ENCODE measurements around the gene NRP1. TPM values are rescaled to one million over a fixed set of nuclear protein-coding genes. Genes with fewer than 3 reads are reported as not detected.
A peak's percentile ranks its signal among the peaks of the same experiment; 100 is the strongest.

NRP1 gene
- total and polyA plus RNA-seq, 2 donors: 15.4 to 15.8 TPM

DNA sequence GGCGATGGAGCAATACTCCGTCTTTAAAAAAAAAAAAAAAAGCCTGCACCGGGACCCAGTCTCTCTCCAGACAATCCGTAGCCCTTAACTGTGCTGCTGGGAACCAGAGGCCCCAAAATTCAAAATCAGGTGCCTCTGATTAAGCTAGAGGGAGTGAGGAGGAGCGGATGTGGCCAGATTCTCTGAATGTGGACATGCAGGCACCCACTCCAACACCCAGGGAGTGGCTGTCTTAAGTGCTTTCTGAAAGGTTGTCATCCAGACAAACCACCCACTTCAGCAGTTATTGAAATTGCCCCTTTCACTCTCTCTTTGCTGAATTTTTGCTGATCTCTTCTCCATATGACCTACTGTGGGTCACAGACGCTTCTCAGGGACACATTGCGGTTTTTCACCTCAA, 14.2 kb downstream of the NRP1 start:
- no peak overlapping the region for H3K27ac ChIP-seq (ENCODE audit: low read depth in 1 of 2, low read length in 1 of 2)
- no peak for DNase-seq (ENCODE audit: low read depth in 6 of 9, low spot score in 9 of 9)
- H3K27me3 ChIP-seq (ENCODE audit: control insufficient read depth in 2 of 2, insufficient read depth in 1 of 2, low read length in 1 of 2): no peaks in the 10 kb centered on the region
- WGBS: 97% methylated on average over 7 of the region's 7 CpGs
- H3K9me3 ChIP-seq (ENCODE audit: control insufficient read depth in 2 of 2, insufficient read depth in 1 of 2, low read length in 1 of 2): no peaks in the 10 kb centered on the region
- no peaks in the 10 kb centered on the region for H3K36me3 ChIP-seq (ENCODE audit: control insufficient read depth in 2 of 2, insufficient read depth in 2 of 2, low read length in 1 of 2)
- no peak overlapping the region for H3K4me3 ChIP-seq (ENCODE audit: low read length in 2 of 2)
- H3K4me1 ChIP-seq (ENCODE audit: control insufficient read depth in 2 of 2, insufficient read depth in 2 of 2, low read length in 2 of 2): no peaks in the 10 kb centered on the region

DNA sequence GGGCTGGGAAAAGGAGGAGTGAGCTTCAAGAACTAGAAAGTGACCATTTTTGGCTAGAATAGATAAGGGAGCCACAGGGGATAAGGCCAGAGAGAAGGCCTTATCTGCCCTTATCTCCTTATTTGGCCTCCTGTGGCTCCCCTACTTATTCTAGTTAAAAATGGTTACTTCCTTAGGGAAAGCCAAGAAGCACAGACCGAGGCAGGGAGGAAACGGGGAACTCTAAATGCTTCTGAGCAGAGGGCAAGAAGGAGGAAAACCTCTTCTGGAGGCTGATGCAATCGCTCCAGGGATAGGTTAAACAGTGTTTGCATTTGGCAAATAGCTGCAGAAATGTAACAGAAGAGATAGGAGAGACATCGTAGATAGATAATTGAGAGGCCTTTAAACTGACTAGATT, 18.6 kb downstream of the NRP1 start:
- H3K27me3 ChIP-seq (ENCODE audit: control insufficient read depth in 2 of 2, insufficient read depth in 1 of 2, low read length in 1 of 2): no peaks in the 10 kb centered on the region
- H3K36me3 ChIP-seq (ENCODE audit: control insufficient read depth in 2 of 2, insufficient read depth in 2 of 2, low read length in 1 of 2): no peaks in the 10 kb centered on the region
- no peak overlapping the region for H3K27ac ChIP-seq (ENCODE audit: low read depth in 1 of 2, low read length in 1 of 2)
- no peak overlapping the region for H3K4me3 ChIP-seq (ENCODE audit: low read length in 2 of 2)
- no peaks in the 10 kb centered on the region for H3K9me3 ChIP-seq (ENCODE audit: control insufficient read depth in 2 of 2, insufficient read depth in 1 of 2, low read length in 1 of 2)
- DNase-seq (ENCODE audit: low read depth in 6 of 9, low spot score in 9 of 9): no peak
- 93% methylated on average over 4 of the region's 4 CpGs for WGBS
- H3K4me1 ChIP-seq (ENCODE audit: control insufficient read depth in 2 of 2, insufficient read depth in 2 of 2, low read length in 2 of 2): no peaks in the 10 kb centered on the region

DNA sequence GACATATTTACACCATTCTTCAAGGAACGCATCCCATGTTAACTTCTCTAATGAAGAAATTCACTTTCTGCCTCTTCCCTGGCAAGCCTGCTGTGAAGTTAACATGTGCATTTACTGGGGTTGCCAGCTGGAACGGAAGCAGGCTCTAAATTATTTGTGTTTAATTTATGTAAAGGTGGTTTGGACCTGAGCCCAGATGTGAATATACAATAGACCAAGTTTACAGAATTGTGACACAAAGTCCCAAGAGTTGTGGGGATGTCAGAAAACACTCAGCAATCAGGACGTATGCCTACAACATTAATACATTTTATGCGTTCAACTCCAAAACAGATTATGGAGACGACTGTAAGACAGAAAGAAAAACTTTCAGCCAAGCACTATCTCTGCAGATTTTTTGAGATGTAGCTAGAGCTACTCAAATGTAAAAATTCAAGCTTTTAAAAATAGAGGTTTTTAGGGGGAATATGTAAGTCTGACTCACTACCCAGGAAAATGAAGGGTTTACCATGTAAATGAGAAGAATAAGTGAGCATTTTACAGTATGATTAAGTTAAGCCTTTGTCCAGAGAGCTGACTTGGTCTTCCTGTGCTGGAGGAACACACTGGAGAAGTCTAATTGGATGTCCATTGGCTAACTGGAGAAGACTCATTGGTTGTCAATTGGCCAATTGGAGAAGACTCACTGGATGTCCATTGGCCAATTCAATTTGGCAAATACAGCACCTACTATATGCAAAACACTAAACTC, 19.5 kb downstream of the NRP1 start:
- H3K36me3 ChIP-seq (ENCODE audit: control insufficient read depth in 2 of 2, insufficient read depth in 2 of 2, low read length in 1 of 2): no peaks in the 10 kb centered on the region
- no peaks in the 10 kb centered on the region for H3K4me1 ChIP-seq (ENCODE audit: control insufficient read depth in 2 of 2, insufficient read depth in 2 of 2, low read length in 2 of 2)
- no peak overlapping the region for H3K27ac ChIP-seq (ENCODE audit: low read depth in 1 of 2, low read length in 1 of 2)
- no peaks in the 10 kb centered on the region for H3K9me3 ChIP-seq (ENCODE audit: control insufficient read depth in 2 of 2, insufficient read depth in 1 of 2, low read length in 1 of 2)
- no peak overlapping the region for H3K4me3 ChIP-seq (ENCODE audit: low read length in 2 of 2)
- no peaks in the 10 kb centered on the region for H3K27me3 ChIP-seq (ENCODE audit: control insufficient read depth in 2 of 2, insufficient read depth in 1 of 2, low read length in 1 of 2)
- DNase-seq (ENCODE audit: low read depth in 6 of 9, low spot score in 9 of 9): no peak
- 32% methylated on average over 5 of the region's 5 CpGs for WGBS

DNA sequence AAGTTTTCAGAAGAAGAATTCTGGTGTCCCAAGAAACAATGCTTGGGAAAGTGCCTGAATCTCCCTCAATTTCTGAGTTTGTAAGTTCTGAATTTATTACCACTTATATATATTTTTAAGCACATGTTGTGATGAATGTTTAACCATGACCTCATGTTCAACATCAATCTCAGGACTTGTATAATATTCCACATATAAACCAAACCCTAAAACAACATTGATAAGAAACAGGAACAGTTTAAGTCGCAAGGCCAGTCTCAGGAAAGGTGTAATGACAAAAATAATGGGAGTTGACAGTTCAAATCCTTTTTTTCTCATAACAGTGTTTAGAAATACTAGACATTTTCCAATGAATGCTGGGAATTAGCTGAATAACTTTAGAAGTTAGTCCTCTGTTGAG, 22.8 kb downstream of the NRP1 start:
- H3K4me3 ChIP-seq (ENCODE audit: low read length in 2 of 2): no peak overlapping the region

DNA sequence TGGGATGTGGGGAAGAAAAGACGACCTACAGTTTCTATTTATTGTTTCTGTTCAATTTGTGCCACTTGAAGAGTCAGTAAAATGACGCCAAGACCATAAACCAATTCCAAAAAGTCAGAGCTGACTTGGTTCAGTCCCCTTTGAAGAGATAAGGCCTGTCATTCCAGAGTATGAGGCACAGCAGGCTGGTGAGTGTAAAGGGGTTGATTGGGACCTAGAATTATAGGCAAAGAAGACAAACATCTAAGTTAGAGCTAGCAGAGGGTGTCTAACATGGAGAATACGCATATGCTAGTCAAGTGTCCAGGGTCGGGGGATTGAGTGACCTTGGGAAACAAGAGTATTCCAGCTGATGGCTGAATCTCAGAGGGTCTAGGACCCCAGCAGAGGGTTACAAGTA, 23.6 kb downstream of the NRP1 start:
- no peak for DNase-seq (ENCODE audit: low read depth in 6 of 9, low spot score in 9 of 9)
- no peaks in the 10 kb centered on the region for H3K36me3 ChIP-seq (ENCODE audit: control insufficient read depth in 2 of 2, insufficient read depth in 2 of 2, low read length in 1 of 2)
- no peak overlapping the region for H3K27ac ChIP-seq (ENCODE audit: low read depth in 1 of 2, low read length in 1 of 2)
- no peaks in the 10 kb centered on the region for H3K27me3 ChIP-seq (ENCODE audit: control insufficient read depth in 2 of 2, insufficient read depth in 1 of 2, low read length in 1 of 2)
- no peaks in the 10 kb centered on the region for H3K4me1 ChIP-seq (ENCODE audit: control insufficient read depth in 2 of 2, insufficient read depth in 2 of 2, low read length in 2 of 2)
- no peak overlapping the region for H3K4me3 ChIP-seq (ENCODE audit: low read length in 2 of 2)
- H3K9me3 ChIP-seq (ENCODE audit: control insufficient read depth in 2 of 2, insufficient read depth in 1 of 2, low read length in 1 of 2): no peaks in the 10 kb centered on the region
- WGBS: 95% methylated on average over 4 of the region's 4 CpGs

More for the DNA sequence above, 22.8 kb downstream of the NRP1 start:
- DNase-seq (ENCODE audit: low read depth in 6 of 9, low spot score in 9 of 9): no peak
- H3K27ac ChIP-seq (ENCODE audit: low read depth in 1 of 2, low read length in 1 of 2): no peak overlapping the region
- no peaks in the 10 kb centered on the region for H3K27me3 ChIP-seq (ENCODE audit: control insufficient read depth in 2 of 2, insufficient read depth in 1 of 2, low read length in 1 of 2)
- H3K36me3 ChIP-seq (ENCODE audit: control insufficient read depth in 2 of 2, insufficient read depth in 2 of 2, low read length in 1 of 2): no peaks in the 10 kb centered on the region
- 96% methylated on average over 1 of the region's 1 CpG for WGBS
- H3K4me1 ChIP-seq (ENCODE audit: control insufficient read depth in 2 of 2, insufficient read depth in 2 of 2, low read length in 2 of 2): no peaks in the 10 kb centered on the region
- no peaks in the 10 kb centered on the region for H3K9me3 ChIP-seq (ENCODE audit: control insufficient read depth in 2 of 2, insufficient read depth in 1 of 2, low read length in 1 of 2)

DNA sequence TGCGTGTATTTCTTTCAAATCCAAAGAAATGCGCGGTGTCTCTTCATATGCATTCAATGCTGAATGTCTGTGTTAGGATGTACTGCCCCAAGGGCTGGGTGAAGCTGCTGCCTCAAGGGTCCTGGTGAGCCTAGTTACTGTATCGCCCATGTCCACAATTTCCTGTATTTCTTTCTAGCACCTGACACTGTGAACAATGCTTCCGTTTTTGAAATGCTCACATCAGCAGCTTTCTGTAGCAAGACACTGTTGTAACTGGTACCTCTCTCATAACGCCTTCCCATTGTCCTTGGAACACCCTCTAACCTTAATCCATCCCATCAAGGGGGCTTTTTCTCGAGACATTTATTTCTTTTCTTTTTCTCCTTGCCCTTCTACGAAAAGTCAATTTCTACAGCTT, 25.1 kb downstream of the NRP1 start:
- no peak for DNase-seq (ENCODE audit: low read depth in 6 of 9, low spot score in 9 of 9)
- no peaks in the 10 kb centered on the region for H3K36me3 ChIP-seq (ENCODE audit: control insufficient read depth in 2 of 2, insufficient read depth in 2 of 2, low read length in 1 of 2)
- H3K4me3 ChIP-seq (ENCODE audit: low read length in 2 of 2): no peak overlapping the region
- H3K9me3 ChIP-seq (ENCODE audit: control insufficient read depth in 2 of 2, insufficient read depth in 1 of 2, low read length in 1 of 2): no peaks in the 10 kb centered on the region
- 40% methylated on average over 8 of the region's 8 CpGs for WGBS
- H3K27ac ChIP-seq (ENCODE audit: low read depth in 1 of 2, low read length in 1 of 2): no peak overlapping the region
- H3K4me1 ChIP-seq (ENCODE audit: control insufficient read depth in 2 of 2, insufficient read depth in 2 of 2, low read length in 2 of 2): no peaks in the 10 kb centered on the region
- H3K27me3 ChIP-seq (ENCODE audit: control insufficient read depth in 2 of 2, insufficient read depth in 1 of 2, low read length in 1 of 2): no peaks in the 10 kb centered on the region

DNA sequence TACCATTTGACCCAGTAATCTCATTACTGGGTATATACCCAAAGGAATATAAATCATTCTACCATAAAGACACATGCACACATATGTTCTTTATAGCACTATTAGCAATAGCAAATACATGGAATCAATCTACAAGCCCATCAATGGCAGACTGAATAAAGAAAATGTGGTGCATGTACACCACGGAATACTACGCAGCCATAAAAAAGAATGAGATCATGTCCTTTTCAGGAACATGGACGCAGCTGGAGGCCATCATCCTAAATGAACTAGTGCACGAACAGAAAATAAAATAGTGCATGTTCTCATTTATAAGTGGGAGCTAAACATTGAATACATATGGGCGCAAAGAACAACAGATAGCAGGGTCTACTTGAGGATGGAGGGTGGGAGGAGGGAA, 26.6 kb downstream of the NRP1 start:
- H3K4me1 ChIP-seq (ENCODE audit: control insufficient read depth in 2 of 2, insufficient read depth in 2 of 2, low read length in 2 of 2): no peaks in the 10 kb centered on the region
- H3K9me3 ChIP-seq (ENCODE audit: control insufficient read depth in 2 of 2, insufficient read depth in 1 of 2, low read length in 1 of 2): no peaks in the 10 kb centered on the region
- H3K27ac ChIP-seq (ENCODE audit: low read depth in 1 of 2, low read length in 1 of 2): no peak overlapping the region
- H3K27me3 ChIP-seq (ENCODE audit: control insufficient read depth in 2 of 2, insufficient read depth in 1 of 2, low read length in 1 of 2): no peaks in the 10 kb centered on the region
- no peak overlapping the region for H3K4me3 ChIP-seq (ENCODE audit: low read length in 2 of 2)
- H3K36me3 ChIP-seq (ENCODE audit: control insufficient read depth in 2 of 2, insufficient read depth in 2 of 2, low read length in 1 of 2): no peaks in the 10 kb centered on the region
- no peak for DNase-seq (ENCODE audit: low read depth in 6 of 9, low spot score in 9 of 9)
- WGBS: 98% methylated on average over 5 of the region's 5 CpGs

DNA sequence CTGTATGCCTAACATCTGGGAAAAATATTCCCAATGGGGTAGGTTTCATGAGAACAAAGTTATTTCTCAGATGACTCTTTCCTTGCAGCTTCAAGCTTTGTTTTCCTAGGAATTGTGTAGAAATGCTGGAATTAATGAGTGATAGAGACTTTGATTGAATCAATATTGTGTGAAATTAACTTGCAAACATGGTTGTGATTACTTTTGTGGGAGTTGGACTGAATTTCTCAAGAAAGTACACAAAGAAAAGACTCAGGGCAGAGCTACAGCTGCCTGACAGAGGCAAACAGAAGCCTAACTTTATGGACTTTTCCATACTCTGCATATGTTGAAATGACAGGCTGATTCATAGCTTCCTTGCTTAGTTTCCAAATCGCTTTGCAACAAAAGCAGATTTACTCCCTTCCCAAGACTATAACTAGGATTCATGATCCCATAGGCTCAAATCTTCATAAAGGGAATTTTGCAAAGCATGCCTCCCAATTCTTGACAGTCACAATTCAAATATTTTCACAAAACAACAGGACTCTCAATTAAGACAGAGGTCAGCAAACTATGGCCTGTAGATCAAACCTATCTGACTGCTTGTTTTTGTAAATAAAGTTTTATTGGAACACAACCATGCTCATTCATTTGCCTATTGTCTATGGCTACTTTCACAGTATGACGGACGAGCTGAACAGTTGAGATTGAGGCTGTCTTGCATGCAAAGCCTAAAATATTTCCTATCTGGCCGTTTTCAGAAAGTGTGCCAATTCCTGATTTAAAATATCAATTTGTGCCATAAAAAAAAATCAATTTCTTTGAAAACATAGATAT, 27.6 kb downstream of the NRP1 start:
- H3K27ac ChIP-seq (ENCODE audit: low read depth in 1 of 2, low read length in 1 of 2): no peak overlapping the region
- DNase-seq (ENCODE audit: low read depth in 6 of 9, low spot score in 9 of 9): no peak
- WGBS: 95% methylated on average over 4 of the region's 4 CpGs
- H3K36me3 ChIP-seq (ENCODE audit: control insufficient read depth in 2 of 2, insufficient read depth in 2 of 2, low read length in 1 of 2): no peaks in the 10 kb centered on the region
- no peak overlapping the region for H3K4me3 ChIP-seq (ENCODE audit: low read length in 2 of 2)
- no peaks in the 10 kb centered on the region for H3K27me3 ChIP-seq (ENCODE audit: control insufficient read depth in 2 of 2, insufficient read depth in 1 of 2, low read length in 1 of 2)
- H3K4me1 ChIP-seq (ENCODE audit: control insufficient read depth in 2 of 2, insufficient read depth in 2 of 2, low read length in 2 of 2): no peaks in the 10 kb centered on the region
- H3K9me3 ChIP-seq (ENCODE audit: control insufficient read depth in 2 of 2, insufficient read depth in 1 of 2, low read length in 1 of 2): no peaks in the 10 kb centered on the region

DNA sequence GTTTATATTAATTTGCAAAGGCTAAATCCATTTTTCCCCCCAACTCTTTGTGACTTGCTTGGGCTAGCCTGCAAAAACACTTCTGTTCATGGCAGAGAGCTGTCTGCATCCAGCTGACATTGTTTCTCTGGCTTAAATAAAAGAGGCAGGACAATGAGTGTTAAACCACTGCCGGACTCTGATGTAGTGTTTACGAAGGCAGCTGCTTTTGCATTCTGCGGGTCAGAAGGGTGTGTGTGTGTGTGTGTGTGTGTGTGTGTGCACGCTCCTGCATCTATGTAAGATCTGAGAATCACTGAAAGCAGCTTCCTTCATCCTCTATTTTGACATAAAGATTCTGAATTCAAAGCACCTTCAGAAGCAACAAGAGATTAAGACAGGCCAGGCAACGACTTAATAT, 28.3 kb downstream of the NRP1 start:
- H3K9me3 ChIP-seq (ENCODE audit: control insufficient read depth in 2 of 2, insufficient read depth in 1 of 2, low read length in 1 of 2): no peaks in the 10 kb centered on the region
- H3K4me1 ChIP-seq (ENCODE audit: control insufficient read depth in 2 of 2, insufficient read depth in 2 of 2, low read length in 2 of 2): no peaks in the 10 kb centered on the region
- DNase-seq (ENCODE audit: low read depth in 6 of 9, low spot score in 9 of 9): no peak
- peak overlapping the region in 1 of 2 donors; percentile 49 for H3K27ac ChIP-seq (ENCODE audit: low read depth in 1 of 2, low read length in 1 of 2)
- H3K27me3 ChIP-seq (ENCODE audit: control insufficient read depth in 2 of 2, insufficient read depth in 1 of 2, low read length in 1 of 2): no peaks in the 10 kb centered on the region
- no peaks in the 10 kb centered on the region for H3K36me3 ChIP-seq (ENCODE audit: control insufficient read depth in 2 of 2, insufficient read depth in 2 of 2, low read length in 1 of 2)
- H3K4me3 ChIP-seq (ENCODE audit: low read length in 2 of 2): no peak overlapping the region
- 92% methylated on average over 5 of the region's 5 CpGs for WGBS
